KG1 (cell line): Measurements from ENCODE around the gene C17orf113.

Source experiments
- DNase-seq: peaks from one replicate; lab custom pipeline; 2025; lab: John Stamatoyannopoulos, UW

The C17orf113 gene

GRCh38 chr17:42050393-42051012 lies at the start of gene C17orf113:
Gene C17orf113 (minus strand): TSS chr17:42050601. CDS start chr17:42043376, 7,225 bp downstream.
- DNase-seq: no peak

GRCh38 chr17:42098730-42099399 lies 48.5 kb upstream of the C17orf113 start:
- no peak for DNase-seq

GRCh38 chr17:42097691-42098631 lies 47.6 kb upstream of the C17orf113 start, which contains the start of gene ZNF385C:
Gene ZNF385C (minus strand): TSS chr17:42098473. CDS start chr17:42063056, 35,417 bp downstream.
- no peak for DNase-seq

GRCh38 chr17:42096360-42097111 lies 46.1 kb upstream of the C17orf113 start:
- no peak for DNase-seq

- DNase-seq: no peak
Measured at GRCh38 chr17:42094375-42095069, 44.1 kb upstream of the C17orf113 start.

GRCh38 chr17:42092939-42093338 lies 42.5 kb upstream of the C17orf113 start:
- no peak for DNase-seq

- DNase-seq: no peak
Measured at GRCh38 chr17:42090964-42091790, 40.8 kb upstream of the C17orf113 start.

- DNase-seq: no peak
Measured at GRCh38 chr17:42088736-42089135, 38.3 kb upstream of the C17orf113 start.

GRCh38 chr17:42087736-42088705 lies 37.6 kb upstream of the C17orf113 start:
- no peak for DNase-seq

- no peak for DNase-seq
Measured at GRCh38 chr17:42087042-42087701, 36.8 kb upstream of the C17orf113 start.

- DNase-seq: no peak
Measured at GRCh38 chr17:42081516-42082129, 31.2 kb upstream of the C17orf113 start.

GRCh38 chr17:42079541-42079940 lies 29.1 kb upstream of the C17orf113 start:
- DNase-seq: no peak

GRCh38 chr17:42078396-42079043 lies 28.1 kb upstream of the C17orf113 start:
- no peak for DNase-seq

- no peak for DNase-seq
Measured at GRCh38 chr17:42077755-42078154, 27.4 kb upstream of the C17orf113 start.

GRCh38 chr17:42076797-42077559 lies 26.6 kb upstream of the C17orf113 start:
- no peak for DNase-seq

- DNase-seq: no peak
Measured at GRCh38 chr17:42075789-42076188, 25.4 kb upstream of the C17orf113 start.
